GM19328 (cell line): ENCODE data around the gene AP1G2.

Experiments used
- ATAC-seq: cut with Tn5 transposase; IDR thresholded peaks from one replicate; pipeline ENCODE4 v1.9.1; 2021; ENCODE audit warnings: mild to moderate bottlenecking, moderate library complexity; ENCODE audit not compliant: unreplicated experiment

AP1G2 gene

GRCh38 chr14:23558346-23559009 is 9.1 kb downstream of the AP1G2 start:
- ATAC-seq, result no peak

GRCh38 chr14:23557946-23558345 is 9.6 kb downstream of the AP1G2 start:
- no peak for ATAC-seq

- ATAC-seq, result no peak
Observed at GRCh38 chr14:23557521-23557920, 10.1 kb downstream of the AP1G2 start.

- no peak for ATAC-seq
Observed at GRCh38 chr14:23556700-23557440, 10.7 kb downstream of the AP1G2 start.

- ATAC-seq, result peak; percentile 86
Observed at GRCh38 chr14:23555882-23556699, 11.5 kb downstream of the AP1G2 start, which contains the start of gene THTPA. THTPA (plus strand) TSS chr14:23556271; CDS start chr14:23556758, 487 bp downstream.

- peak; percentile 1 for ATAC-seq
Observed at GRCh38 chr14:23555533-23555881, 12.1 kb downstream of the AP1G2 start.

- peak; percentile 43 for ATAC-seq
Observed at GRCh38 chr14:23551266-23552028, 16.1 kb downstream of the AP1G2 start, which contains the start of gene ZFHX2. ZFHX2 (minus strand) TSS chr14:23551765; CDS start chr14:23535325, 16,440 bp downstream.

- no peak for ATAC-seq
Observed at GRCh38 chr14:23550812-23551265, 16.8 kb downstream of the AP1G2 start.

- ATAC-seq, result no peak
Observed at GRCh38 chr14:23550131-23550811, 17.3 kb downstream of the AP1G2 start.

GRCh38 chr14:23548351-23549318 is 19.0 kb downstream of the AP1G2 start:
- ATAC-seq, result no peak

GRCh38 chr14:23547924-23548323 is 19.7 kb downstream of the AP1G2 start:
- ATAC-seq, result no peak

- ATAC-seq, result no peak
Observed at GRCh38 chr14:23546450-23547035, 21.0 kb downstream of the AP1G2 start.

- no peak for ATAC-seq
Observed at GRCh38 chr14:23545740-23546365, 21.7 kb downstream of the AP1G2 start.

GRCh38 chr14:23544511-23545447 is 22.8 kb downstream of the AP1G2 start:
- ATAC-seq, result no peak

GRCh38 chr14:23543403-23543802 is 24.2 kb downstream of the AP1G2 start:
- no peak for ATAC-seq

- ATAC-seq, result no peak
Observed at GRCh38 chr14:23542261-23542660, 25.3 kb downstream of the AP1G2 start.

GRCh38 chr14:23540141-23540469 is 27.5 kb downstream of the AP1G2 start:
- no peak for ATAC-seq
